OCI-LY3 (cell line): ENCODE data around the gene KCNC4.

Source experiments
- CTCF ChIP-seq: fragments of 200-600, 300-600 bp; sonication (generic); IDR thresholded peaks from 2 replicates; pipeline ENCODE4 v1.5.1; 2014; ENCODE audit warnings: antibody characterized with exemption, low read length, low read depth
- EZH2phosphoT487 ChIP-seq: fragments of 200-600 bp; shearing (Covaris generic); IDR thresholded peaks from 2 replicates; pipeline ENCODE4 v1.6.1; 2018; ENCODE audit warnings: antibody characterized with exemption, mixed run types, low read depth

- TF ChIP-seq CTCF: no peak
- TF ChIP-seq EZH2phosphoT487: no peak
Measured at GRCh38 chr1:110233861-110234260, 23.7 kb downstream of the KCNC4 start.
